HepG2 (cell line): Measurements from ENCODE around the gene ACVR1B. TPM values are rescaled to one million over a fixed set of nuclear protein-coding genes. Genes with fewer than 3 reads are reported as not detected.

Source experiments
- ARID4A ChIP-seq: sonication (generic); formaldehyde crosslinking; IDR thresholded peaks from 2 replicates; pipeline ENCODE4 v1.5.0; 2020; ENCODE audit warnings: mild to moderate bottlenecking, missing genetic modification reagents, borderline replicate concordance
- ATF7-NPFF ChIP-seq: sonication (generic); formaldehyde crosslinking; IDR thresholded peaks from 2 replicates; pipeline ENCODE4 v1.8.1; 2023; ENCODE audit warnings: mild to moderate bottlenecking, low read depth, missing genetic modification reagents, moderate library complexity
- CENPT ChIP-seq: sonication (generic); formaldehyde crosslinking; IDR thresholded peaks from 2 replicates; pipeline ENCODE4 v1.8.0; 2022; ENCODE audit warnings: low read depth, mild to moderate bottlenecking, moderate library complexity, missing genetic modification reagents
- HOXA5 ChIP-seq: sonication (generic); formaldehyde crosslinking; IDR thresholded peaks from 2 replicates; pipeline ENCODE4 v1.4.0; 2020; ENCODE audit warnings: missing genetic modification reagents
- SOX6 ChIP-seq, 2 experiments: fragments of 450-650 bp in 1 of 2; sonication (generic) in 1 of 2; formaldehyde crosslinking in 1 of 2; IDR thresholded peaks; 2 replicates each; pipeline versions ENCODE4 v1.4.0 to v1.6.1; 2017 to 2020; ENCODE audit warnings: antibody characterized with exemption in 1 of 2, mild to moderate bottlenecking in 1 of 2, missing genetic modification reagents in 1 of 2
- SP140L ChIP-seq: sonication (generic); formaldehyde crosslinking; IDR thresholded peaks from 2 replicates; pipeline ENCODE4 v1.4.0; 2020; ENCODE audit warnings: missing genetic modification reagents, borderline replicate concordance
- TARDBP ChIP-seq: sonication (generic); formaldehyde crosslinking; IDR thresholded peaks from 2 replicates; pipeline ENCODE4 v1.8.0; 2022; ENCODE audit warnings: mild to moderate bottlenecking, missing genetic modification reagents
- TFE3 ChIP-seq: IDR thresholded peaks from 2 replicates; pipeline ENCODE4 v1.6.1; 2016
- TGIF2 ChIP-seq: IDR thresholded peaks from 2 replicates; pipeline ENCODE4 v1.6.1; 2016; ENCODE audit warnings: control low read depth, missing compliant biosample characterization
- ZBTB37 ChIP-seq: sonication (generic); formaldehyde crosslinking; IDR thresholded peaks from 2 replicates; pipeline ENCODE4 v1.4.0; 2020; ENCODE audit warnings: mild to moderate bottlenecking, missing genetic modification reagents
- ZBTB38 ChIP-seq: sonication (generic); formaldehyde crosslinking; IDR thresholded peaks from 2 replicates; pipeline ENCODE4 v1.5.1; 2020; ENCODE audit warnings: mild to moderate bottlenecking, missing genetic modification reagents
- ZBTB39 ChIP-seq: sonication (generic); formaldehyde crosslinking; IDR thresholded peaks from 2 replicates; pipeline ENCODE4 v1.5.0; 2020; ENCODE audit warnings: missing genetic modification reagents
- ZFY ChIP-seq: sonication (generic); formaldehyde crosslinking; IDR thresholded peaks from 2 replicates; pipeline ENCODE4 v1.4.0; 2020; ENCODE audit warnings: missing genetic modification reagents
- ZNF441 ChIP-seq: sonication (generic); formaldehyde crosslinking; IDR thresholded peaks from 2 replicates; pipeline ENCODE4 v1.7.0; 2021; ENCODE audit warnings: missing genetic modification reagents, borderline replicate concordance
- ZNF569 ChIP-seq: sonication (generic); formaldehyde crosslinking; IDR thresholded peaks from 2 replicates; pipeline ENCODE4 v1.5.0; 2020; ENCODE audit warnings: mild to moderate bottlenecking, missing genetic modification reagents, moderate library complexity, borderline replicate concordance
- ZNF710 ChIP-seq: sonication (generic); formaldehyde crosslinking; IDR thresholded peaks from 2 replicates; pipeline ENCODE4 v1.5.0; 2020; ENCODE audit warnings: mild to moderate bottlenecking, missing genetic modification reagents, borderline replicate concordance
- ZNF816 ChIP-seq: sonication (generic); formaldehyde crosslinking; IDR thresholded peaks from 2 replicates; pipeline ENCODE4 v1.8.0; 2022; ENCODE audit warnings: missing genetic modification reagents, mild to moderate bottlenecking, borderline replicate concordance
- polyA plus RNA-seq, 8 experiments: library from polyadenylated mRNA; depleted of rRNA in 3 of 8; stranded (reverse) in 7 of 8; unstranded in 1 of 8; fragments of >200 nt; fragmentation: Illumina TruSeq in 4 of 8; extraction: Trizol in 4 of 8; gene quantifications; 2 replicates each; pipeline versions ENCODE4 v1.2.1 to v1.2.3, GENCODE V29; 2011 to 2016; ENCODE audit warnings: low read depth in 4 of 8, missing spikeins in 1 of 8, mixed read lengths in 1 of 8; ENCODE audit not compliant: insufficient read depth in 1 of 8
- total RNA-seq, 5 experiments: library from RNA; depleted of rRNA; stranded (reverse); fragments of >200 nt; fragmentation: Illumina TruSeq; extraction: Trizol; gene quantifications; 2 replicates each; pipeline ENCODE4 v1.2.3, GENCODE V29; 2016; ENCODE audit warnings: low read depth in 1 of 5

Gene ACVR1B
- total and polyA plus RNA-seq, 2 of the 13 experiments (the other 11 are each of a cell fraction or from before 2014, with no cell fraction given): 8.9 to 12.1 TPM

GRCh38 chr12:52032804-52033445 is 81.4 kb downstream of the ACVR1B start (continued):
- TF ChIP-seq ZBTB39 (CRISPR knock-in tag) (no peak), ZBTB37 (CRISPR knock-in tag) (no peak), TFE3 (CRISPR knock-in tag) (no peak), ATF7-NPFF (CRISPR knock-in tag) (0 out of 2 replicates have a peak, but pooled peaks have one; percentile 30), TARDBP (CRISPR knock-in tag) (no peak), SOX6 (IDR thresholded peaks at IDR 0.05) (no peak), SOX6 (CRISPR knock-in tag; IDR thresholded peaks at IDR 0.05) (0 out of 2 replicates have a peak, but pooled peaks have one; percentile 43), CENPT (CRISPR knock-in tag) (no peak), HOXA5 (CRISPR knock-in tag) (no peak), ZFY (CRISPR knock-in tag) (peak; percentile 68), ARID4A (peak; percentile 71; the same call in 1 of the 2 replicates), ZNF569 (no peak), ZNF710 (no peak), SP140L (CRISPR knock-in tag) (no peak), ZBTB38 (CRISPR knock-in tag) (no peak), TGIF2 (no peak), ZNF441 (no peak), ZNF816 (CRISPR knock-in tag) (peak; percentile 54; the same call in 1 of the 2 replicates)
